ENCODE results near the gene FAS. TPM values are rescaled to one million over a fixed set of nuclear protein-coding genes. Genes with fewer than 3 reads are reported as not detected.

FAS gene
- total and polyA plus RNA-seq, 4 donors = 2.2 to 13.2 (median 5.9) TPM

DNA sequence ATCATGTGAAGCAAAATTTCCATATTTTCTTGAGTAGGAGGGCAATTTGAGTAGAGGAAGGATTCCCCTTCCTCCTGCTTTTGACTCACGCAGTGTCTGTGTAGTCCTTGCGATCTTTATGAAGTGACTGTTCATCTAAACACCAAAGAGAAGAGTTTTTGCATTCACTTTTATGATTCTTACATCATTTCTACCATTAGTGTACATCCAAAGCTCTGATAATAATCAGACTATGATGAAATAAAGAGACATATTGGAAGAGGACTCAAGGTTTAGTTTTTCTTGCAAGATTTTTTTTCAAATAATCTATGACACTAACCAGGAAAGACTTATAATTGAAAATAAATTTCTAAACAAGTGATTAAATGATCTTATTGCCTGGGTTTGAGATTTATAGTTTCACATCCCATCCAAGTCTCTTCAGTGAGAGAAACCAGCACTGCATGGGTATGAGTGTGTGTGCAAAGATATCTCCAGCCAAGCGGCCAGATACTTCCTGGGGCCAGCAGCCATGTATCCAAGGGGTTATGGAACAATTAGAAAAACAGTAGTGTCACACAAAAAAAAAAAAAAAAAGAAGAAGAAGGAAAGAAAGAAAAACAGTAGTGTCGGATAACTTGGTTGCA, 36.0 kb upstream of the FAS start:
- Histone ChIP-seq H3K4me3 (ENCODE audit: low read depth in 1 of 3, low read length in 3 of 3) (no peak overlapping the region), H3K9me3 (ENCODE audit: control insufficient read depth in 4 of 4, low read length in 3 of 4) (no peaks in the 10 kb centered on the region), H3K4me1 (ENCODE audit: control insufficient read depth in 4 of 4, insufficient read depth in 4 of 4, low read length in 3 of 4) (peaks cover 1 to 11% (median 6%) of the 10 kb centered on the region in 4 donors), H3K27ac (ENCODE audit: low read depth in 1 of 2, low read length in 2 of 2) (no peak overlapping the region), H3K9ac (ENCODE audit: low read depth in 1 of 2, low read length in 2 of 2) (no peak overlapping the region), H3K27me3 (ENCODE audit: control insufficient read depth in 4 of 4, insufficient read depth in 4 of 4, low read length in 3 of 4) (no peaks in the 10 kb centered on the region), H3K36me3 (ENCODE audit: control insufficient read depth in 4 of 4, insufficient read depth in 3 of 4, low read depth in 1 of 4, low read length in 3 of 4) (no peaks in the 10 kb centered on the region)
- TF ChIP-seq, protein P1, sequence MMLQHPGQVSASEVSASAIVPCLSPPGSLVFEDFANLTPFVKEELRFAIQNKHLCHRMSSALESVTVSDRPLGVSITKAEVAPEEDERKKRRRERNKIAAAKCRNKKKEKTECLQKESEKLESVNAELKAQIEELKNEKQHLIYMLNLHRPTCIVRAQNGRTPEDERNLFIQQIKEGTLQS (IDR thresholded peaks at IDR 0.05) = no peak
- no peak for TF ChIP-seq RXRA (IDR thresholded peaks at IDR 0.05)
- TF ChIP-seq SP1 (IDR thresholded peaks at IDR 0.05) = no peak
- TF ChIP-seq, protein P2, sequence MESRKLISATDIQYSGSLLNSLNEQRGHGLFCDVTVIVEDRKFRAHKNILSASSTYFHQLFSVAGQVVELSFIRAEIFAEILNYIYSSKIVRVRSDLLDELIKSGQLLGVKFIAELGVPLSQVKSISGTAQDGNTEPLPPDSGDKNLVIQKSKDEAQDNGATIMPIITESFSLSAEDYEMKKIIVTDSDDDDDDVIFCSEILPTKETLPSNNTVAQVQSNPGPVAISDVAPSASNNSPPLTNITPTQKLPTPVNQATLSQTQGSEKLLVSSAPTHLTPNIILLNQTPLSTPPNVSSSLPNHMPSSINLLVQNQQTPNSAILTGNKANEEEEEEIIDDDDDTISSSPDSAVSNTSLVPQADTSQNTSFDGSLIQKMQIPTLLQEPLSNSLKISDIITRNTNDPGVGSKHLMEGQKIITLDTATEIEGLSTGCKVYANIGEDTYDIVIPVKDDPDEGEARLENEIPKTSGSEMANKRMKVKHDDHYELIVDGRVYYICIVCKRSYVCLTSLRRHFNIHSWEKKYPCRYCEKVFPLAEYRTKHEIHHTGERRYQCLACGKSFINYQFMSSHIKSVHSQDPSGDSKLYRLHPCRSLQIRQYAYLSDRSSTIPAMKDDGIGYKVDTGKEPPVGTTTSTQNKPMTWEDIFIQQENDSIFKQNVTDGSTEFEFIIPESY (IDR thresholded peaks at IDR 0.05) = no peak
- no peak for TF ChIP-seq FOXA2 (IDR thresholded peaks at IDR 0.05)
- TF ChIP-seq RAD21 (IDR thresholded peaks at IDR 0.05) = no peak
- no peak for DNase-seq (ENCODE audit: low spot score)
- 96% methylated on average over 4 of the region's 4 CpGs for WGBS

DNA sequence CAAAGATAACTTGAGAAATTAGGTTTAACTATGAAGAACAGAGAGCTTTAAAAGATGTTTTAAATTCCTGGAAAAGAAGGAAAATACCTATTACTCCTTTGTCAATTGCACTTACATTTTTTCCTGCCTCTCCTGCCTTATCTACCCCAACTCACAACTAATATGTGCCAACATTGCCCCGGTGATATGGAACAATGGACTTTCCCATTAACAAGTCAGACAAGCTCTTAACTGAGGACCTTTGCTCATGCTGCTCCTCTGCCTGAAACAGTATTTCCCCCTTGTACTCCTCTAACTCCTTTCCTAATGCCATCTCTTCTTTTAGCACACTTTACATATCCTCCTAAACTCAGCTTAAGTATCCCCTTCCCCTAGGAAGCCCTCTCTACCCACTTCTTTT, 33.2 kb upstream of the FAS start:
- no peaks in the 10 kb centered on the region for H3K36me3 ChIP-seq (ENCODE audit: control insufficient read depth in 4 of 4, insufficient read depth in 3 of 4, low read depth in 1 of 4, low read length in 3 of 4)
- WGBS = 82% methylated on average over 1 of the region's 1 CpG
- no peaks in the 10 kb centered on the region for H3K4me1 ChIP-seq (ENCODE audit: control insufficient read depth in 4 of 4, insufficient read depth in 4 of 4, low read length in 3 of 4)
- H3K9ac ChIP-seq (ENCODE audit: low read depth in 1 of 2, low read length in 2 of 2) = no peak overlapping the region
- no peak overlapping the region for H3K27ac ChIP-seq (ENCODE audit: low read depth in 1 of 2, low read length in 2 of 2)
- TF ChIP-seq SP1 (IDR thresholded peaks at IDR 0.05) = no peak
- TF ChIP-seq GABPA (IDR thresholded peaks at IDR 0.05 in 1 of 2, conservative IDR thresholded peaks at IDR 0.05 in 1 of 2) = no peak
- no peak for TF ChIP-seq HNF4G (IDR thresholded peaks at IDR 0.05)
- TF ChIP-seq, protein P3, sequence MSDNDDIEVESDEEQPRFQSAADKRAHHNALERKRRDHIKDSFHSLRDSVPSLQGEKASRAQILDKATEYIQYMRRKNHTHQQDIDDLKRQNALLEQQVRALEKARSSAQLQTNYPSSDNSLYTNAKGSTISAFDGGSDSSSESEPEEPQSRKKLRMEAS (IDR thresholded peaks at IDR 0.05) = no peak
- no peak for TF ChIP-seq TAF1 (conservative IDR thresholded peaks at IDR 0.05)
- TF ChIP-seq, protein P4, sequence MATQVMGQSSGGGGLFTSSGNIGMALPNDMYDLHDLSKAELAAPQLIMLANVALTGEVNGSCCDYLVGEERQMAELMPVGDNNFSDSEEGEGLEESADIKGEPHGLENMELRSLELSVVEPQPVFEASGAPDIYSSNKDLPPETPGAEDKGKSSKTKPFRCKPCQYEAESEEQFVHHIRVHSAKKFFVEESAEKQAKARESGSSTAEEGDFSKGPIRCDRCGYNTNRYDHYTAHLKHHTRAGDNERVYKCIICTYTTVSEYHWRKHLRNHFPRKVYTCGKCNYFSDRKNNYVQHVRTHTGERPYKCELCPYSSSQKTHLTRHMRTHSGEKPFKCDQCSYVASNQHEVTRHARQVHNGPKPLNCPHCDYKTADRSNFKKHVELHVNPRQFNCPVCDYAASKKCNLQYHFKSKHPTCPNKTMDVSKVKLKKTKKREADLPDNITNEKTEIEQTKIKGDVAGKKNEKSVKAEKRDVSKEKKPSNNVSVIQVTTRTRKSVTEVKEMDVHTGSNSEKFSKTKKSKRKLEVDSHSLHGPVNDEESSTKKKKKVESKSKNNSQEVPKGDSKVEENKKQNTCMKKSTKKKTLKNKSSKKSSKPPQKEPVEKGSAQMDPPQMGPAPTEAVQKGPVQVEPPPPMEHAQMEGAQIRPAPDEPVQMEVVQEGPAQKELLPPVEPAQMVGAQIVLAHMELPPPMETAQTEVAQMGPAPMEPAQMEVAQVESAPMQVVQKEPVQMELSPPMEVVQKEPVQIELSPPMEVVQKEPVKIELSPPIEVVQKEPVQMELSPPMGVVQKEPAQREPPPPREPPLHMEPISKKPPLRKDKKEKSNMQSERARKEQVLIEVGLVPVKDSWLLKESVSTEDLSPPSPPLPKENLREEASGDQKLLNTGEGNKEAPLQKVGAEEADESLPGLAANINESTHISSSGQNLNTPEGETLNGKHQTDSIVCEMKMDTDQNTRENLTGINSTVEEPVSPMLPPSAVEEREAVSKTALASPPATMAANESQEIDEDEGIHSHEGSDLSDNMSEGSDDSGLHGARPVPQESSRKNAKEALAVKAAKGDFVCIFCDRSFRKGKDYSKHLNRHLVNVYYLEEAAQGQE (IDR thresholded peaks at IDR 0.05) = no peak
- TF ChIP-seq HNF4A (conservative IDR thresholded peaks at IDR 0.05) = no peak
- no peak for TF ChIP-seq FOXA1 (IDR thresholded peaks at IDR 0.05)
- TF ChIP-seq, protein P1 (IDR thresholded peaks at IDR 0.05) = no peak
- H3K9me3 ChIP-seq (ENCODE audit: control insufficient read depth in 4 of 4, low read length in 3 of 4) = no peaks in the 10 kb centered on the region
- no peaks in the 10 kb centered on the region for H3K27me3 ChIP-seq (ENCODE audit: control insufficient read depth in 4 of 4, insufficient read depth in 4 of 4, low read length in 3 of 4)
- DNase-seq (ENCODE audit: low spot score) = no peak
- no peak overlapping the region for H3K4me3 ChIP-seq (ENCODE audit: low read depth in 1 of 3, low read length in 3 of 3)

Measured in liver (tissue), 9 donors.